Activated CD4-positive, alpha-beta T cell treated with anti-CD3 and anti-CD28 coated beads, Interleukin-2, Interleukin-4, amounts not matched to agents 100 ng/mL and 50 ng/mL, durations not matched to agents 16 hours and 8 hours (primary cell): ENCODE results near the gene CLEC1B.
"Not testable (repeated sequence)": the region's sequence is repeated elsewhere in the genome, so short reads cannot be mapped to it uniquely, and the experiment has no call there.

Source experiments
- DNase-seq: peaks from one replicate; pipeline ENCODE4 v3.0.0-alpha.2; 2020; ENCODE audit warnings: low spot score

Gene CLEC1B

GRCh38 chr12:9974731-9975130, 24.2 kb downstream of the CLEC1B start:
- DNase-seq: not testable (repeated sequence)

- DNase-seq: no peak
Observed at GRCh38 chr12:9973949-9974348, 25.0 kb downstream of the CLEC1B start.

GRCh38 chr12:9971181-9971580, 27.7 kb downstream of the CLEC1B start, which contains the start of gene CLEC12A:
CLEC12A (plus strand) TSS chr12:9971409; CDS start chr12:9971597, 188 bp downstream.
- no peak for DNase-seq

- DNase-seq: no peak
Observed at GRCh38 chr12:9969673-9970072, 29.2 kb downstream of the CLEC1B start.

- no peak for DNase-seq
Observed at GRCh38 chr12:9961901-9962300, 37.0 kb downstream of the CLEC1B start.

- no peak for DNase-seq
Observed at GRCh38 chr12:9961106-9961505, 37.8 kb downstream of the CLEC1B start.

GRCh38 chr12:9960590-9960989, 38.3 kb downstream of the CLEC1B start:
- DNase-seq: no peak

GRCh38 chr12:9957834-9958233, 41.1 kb downstream of the CLEC1B start:
- peak; percentile 14 for DNase-seq

- not testable (repeated sequence) for DNase-seq
Observed at GRCh38 chr12:9952954-9953729, 45.8 kb downstream of the CLEC1B start.

GRCh38 chr12:9951026-9951675, 47.8 kb downstream of the CLEC1B start:
- peak; percentile 59 for DNase-seq

GRCh38 chr12:9948606-9949296, 50.2 kb downstream of the CLEC1B start:
- DNase-seq: peak; percentile 67

GRCh38 chr12:9947674-9948073, 51.2 kb downstream of the CLEC1B start:
- no peak for DNase-seq

GRCh38 chr12:9944391-9944790, 54.5 kb downstream of the CLEC1B start:
- DNase-seq: no peak

GRCh38 chr12:9943240-9943639, 55.7 kb downstream of the CLEC1B start:
- no peak for DNase-seq
